Measurements from ENCODE around the gene GRHL3.
"Not testable (repeated sequence)": the region's sequence is repeated elsewhere in the genome, so short reads cannot be mapped to it uniquely, and the experiment has no call there.

GRHL3 gene

DNA sequence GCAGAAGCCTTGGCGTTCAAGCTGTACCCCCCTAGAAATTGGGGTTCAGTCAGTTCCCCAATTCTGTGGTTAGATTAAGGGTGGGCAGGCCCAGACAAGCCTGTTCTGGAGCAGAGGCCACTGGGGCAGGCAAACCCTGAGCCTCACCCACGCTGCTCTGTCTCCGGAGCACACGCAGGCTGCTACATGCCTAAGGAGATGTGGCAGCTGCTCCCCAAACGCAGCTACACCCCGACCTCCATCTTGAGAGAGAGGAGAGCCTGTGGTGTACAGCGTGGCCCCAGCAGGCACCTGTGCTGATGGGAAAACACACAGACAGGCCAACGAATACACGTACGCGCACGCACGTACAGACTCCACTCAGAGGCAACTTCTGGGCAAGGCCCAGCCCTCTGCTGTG, 33.9 kb upstream of the GRHL3 start:
- TF ChIP-seq CTCF (IDR thresholded peaks at IDR 0.05; ENCODE audit: low read depth, low read length, missing control alignments): no peak
- DNase-seq (ENCODE audit: low read depth): no peak
- in situ Hi-C loops (cut with HindIII; ENCODE audit: low sequenced_read_pairs): no loop called here
- no peak overlapping the region for H3K4me3 ChIP-seq (ENCODE audit: low read depth, low read length)

- no peak for TF ChIP-seq CTCF (IDR thresholded peaks at IDR 0.05; ENCODE audit: low read depth, low read length, missing control alignments)
- no peak for DNase-seq (ENCODE audit: low read depth)
- in situ Hi-C loops (cut with HindIII; ENCODE audit: low sequenced_read_pairs): no loop called here
- H3K4me3 ChIP-seq (ENCODE audit: low read depth, low read length): no peak overlapping the region
These were observed 32.7 kb upstream of the GRHL3 start for GRCh38 chr1:24286246-24287010.

DNA sequence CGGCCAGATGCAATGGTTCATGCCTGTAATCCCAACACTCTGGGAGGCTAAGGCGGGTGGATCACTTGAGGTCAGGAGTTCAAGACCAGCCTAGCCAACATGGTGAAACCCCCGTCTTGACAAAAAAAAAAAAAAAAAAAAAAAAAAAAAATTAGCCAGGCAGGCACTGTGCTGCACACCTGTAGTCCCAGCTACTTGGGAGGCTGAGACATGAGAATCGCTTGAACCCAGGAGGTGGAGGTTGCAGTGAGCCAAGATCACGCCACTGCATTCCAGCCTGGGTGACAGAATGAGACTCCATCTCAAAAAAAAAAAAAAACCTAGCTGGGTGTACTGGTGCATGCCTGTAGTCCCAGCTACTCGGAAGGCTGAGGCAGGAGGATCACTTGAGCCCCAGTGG, 31.4 kb upstream of the GRHL3 start:
- in situ Hi-C loops (cut with HindIII; ENCODE audit: low sequenced_read_pairs); DNase-seq (ENCODE audit: low read depth); H3K4me3 ChIP-seq (ENCODE audit: low read depth, low read length): not testable (repeated sequence)

GRCh38 chr1:24288479-24288878, 30.7 kb upstream of the GRHL3 start:
- DNase-seq (ENCODE audit: low read depth): no peak
- in situ Hi-C loops (cut with HindIII; ENCODE audit: low sequenced_read_pairs): no loop called here
- no peak overlapping the region for H3K4me3 ChIP-seq (ENCODE audit: low read depth, low read length)
- TF ChIP-seq CTCF (IDR thresholded peaks at IDR 0.05; ENCODE audit: low read depth, low read length, missing control alignments): no peak

GRCh38 chr1:24289937-24290595, 29.1 kb upstream of the GRHL3 start:
- no peak overlapping the region for H3K4me3 ChIP-seq (ENCODE audit: low read depth, low read length)
- DNase-seq (ENCODE audit: low read depth): peak; percentile 81
- in situ Hi-C loops (cut with HindIII; ENCODE audit: low sequenced_read_pairs): no loop called here
- TF ChIP-seq CTCF (IDR thresholded peaks at IDR 0.05; ENCODE audit: low read depth, low read length, missing control alignments): no peak

- DNase-seq (ENCODE audit: low read depth): no peak
- no peak for TF ChIP-seq CTCF (IDR thresholded peaks at IDR 0.05; ENCODE audit: low read depth, low read length, missing control alignments)
- no peak overlapping the region for H3K4me3 ChIP-seq (ENCODE audit: low read depth, low read length)
- in situ Hi-C loops (cut with HindIII; ENCODE audit: low sequenced_read_pairs): no loop called here
These were observed 28.1 kb upstream of the GRHL3 start for GRCh38 chr1:24290933-24291487.

DNA sequence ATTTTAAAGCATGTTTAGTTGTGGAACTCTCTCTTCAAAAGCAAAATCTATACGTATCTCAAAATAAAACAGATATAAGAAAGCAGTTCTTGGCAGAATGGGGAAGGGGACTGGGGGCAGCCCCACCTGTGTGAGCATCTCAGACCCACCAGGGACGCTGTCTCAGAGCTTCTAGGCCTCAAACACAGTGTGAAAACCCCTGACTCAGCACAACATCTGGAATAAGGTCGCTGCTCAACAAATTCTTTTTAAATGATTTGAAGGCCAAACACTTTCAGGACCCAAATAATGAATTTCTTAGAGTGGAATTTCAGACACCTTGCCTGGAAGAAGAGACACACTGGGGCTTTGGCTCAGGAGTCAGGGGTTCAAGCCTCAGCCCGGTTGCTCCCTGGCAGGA, 27.1 kb upstream of the GRHL3 start:
- DNase-seq (ENCODE audit: low read depth): no peak
- no peak overlapping the region for H3K4me3 ChIP-seq (ENCODE audit: low read depth, low read length)
- in situ Hi-C loops (cut with HindIII; ENCODE audit: low sequenced_read_pairs): no loop called here
- no peak for TF ChIP-seq CTCF (IDR thresholded peaks at IDR 0.05; ENCODE audit: low read depth, low read length, missing control alignments)
